Hindlimb muscle (tissue), 1 donor: ENCODE measurements around the gene ALG1. TPM values are rescaled to one million over a fixed set of nuclear protein-coding genes. Genes with fewer than 3 reads are reported as not detected.
"Not testable (repeated sequence)": the region's sequence is repeated elsewhere in the genome, so short reads cannot be mapped to it uniquely, and the experiment has no call there.

Experiments used
- DNase-seq: peaks from one replicate; pipeline ENCODE4 v3.0.0-alpha.2; 2013
- polyA plus RNA-seq: library from polyadenylated mRNA; unstranded; fragments of 120-200 nt; gene quantifications from one replicate; pipeline ENCODE4 v1.2.1, GENCODE V29; 2013; ENCODE audit not compliant: insufficient read length

The ALG1 gene
- polyA plus RNA-seq, 1 donor, result 12.8 TPM

DNA sequence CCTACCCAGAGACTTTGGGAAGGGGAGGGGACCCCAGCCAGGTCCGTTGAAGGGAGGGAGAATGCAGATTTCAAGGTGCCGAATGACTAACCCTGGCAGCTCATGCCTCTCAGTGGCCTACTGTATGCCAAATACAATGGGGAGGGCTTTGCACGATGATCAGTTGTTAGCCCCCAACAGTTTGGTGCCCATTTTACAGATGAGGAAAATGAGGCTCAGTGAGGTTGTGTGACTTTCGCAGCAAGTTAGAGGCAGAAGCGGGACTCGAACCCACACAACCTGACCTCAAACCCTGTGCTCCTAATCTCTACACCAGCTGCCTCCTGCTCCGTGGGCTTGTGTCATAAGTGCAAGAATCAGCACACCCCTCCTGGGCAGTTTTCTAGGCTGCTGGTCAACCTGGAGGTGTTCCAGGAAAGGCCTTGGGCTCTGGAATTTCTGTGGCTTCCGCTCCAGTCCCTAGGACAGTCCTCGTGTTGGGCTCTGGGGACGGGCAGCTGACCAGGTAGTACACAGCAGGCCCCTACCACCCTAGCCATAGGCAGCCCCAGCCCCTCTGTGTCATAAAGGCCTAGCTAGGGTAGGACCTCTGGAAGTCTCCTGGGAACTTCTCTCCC is 26.0 kb upstream of the ALG1 start:
- DNase-seq, result no peak

GRCh38 chr16:5046914-5047313 is 24.7 kb upstream of the ALG1 start:
- DNase-seq, result no peak

DNA sequence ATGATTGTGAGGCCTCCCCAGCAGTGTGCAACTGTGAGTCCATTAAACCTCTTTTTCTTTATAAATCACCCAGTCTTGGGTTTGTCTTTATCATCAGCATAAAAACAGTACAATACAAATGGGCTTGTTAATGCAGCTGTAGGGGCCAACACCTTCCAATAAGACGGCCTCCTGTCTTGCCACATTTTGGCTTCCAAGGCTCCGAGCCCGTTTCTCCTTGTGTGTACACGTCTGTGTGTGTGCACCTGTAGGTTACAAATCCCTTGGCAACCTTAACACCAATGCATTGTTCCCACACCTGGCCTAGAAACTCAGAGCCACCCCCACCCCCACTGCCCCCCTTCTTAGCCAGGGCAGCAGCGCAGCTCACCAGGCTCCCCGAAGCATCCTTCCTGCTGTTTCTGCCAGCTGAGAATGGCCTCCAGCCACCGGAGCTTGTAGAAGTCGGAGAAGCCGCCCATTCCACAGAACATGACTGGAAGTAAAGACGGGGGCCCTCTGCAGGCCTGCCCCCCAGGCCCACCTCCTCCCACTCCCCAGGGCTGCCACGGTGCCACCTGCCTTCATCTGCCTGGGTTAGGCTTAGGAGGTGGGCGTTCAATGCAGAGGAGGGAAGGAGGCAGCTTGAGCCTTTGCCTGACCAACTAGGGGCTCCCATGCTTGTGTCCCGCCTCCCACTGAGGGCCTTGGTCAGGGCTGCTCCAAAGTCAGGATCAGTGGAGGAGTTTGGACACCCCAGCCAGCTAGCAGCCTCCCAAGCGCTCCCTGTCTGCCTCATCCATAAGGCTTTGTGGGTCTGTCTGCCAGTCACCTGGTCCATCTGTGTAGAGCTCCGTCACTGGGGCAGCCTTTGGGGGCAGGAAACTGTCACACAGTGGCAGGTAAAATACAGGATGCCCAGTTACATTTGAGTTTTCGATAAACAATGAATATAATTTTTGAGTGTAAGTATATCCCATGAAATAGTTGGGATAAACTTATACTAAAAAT is 16.5 kb upstream of the ALG1 start:
- no peak for DNase-seq

- DNase-seq, result no peak
These were observed 15.3 kb upstream of the ALG1 start for GRCh38 chr16:5056352-5056751.

DNA sequence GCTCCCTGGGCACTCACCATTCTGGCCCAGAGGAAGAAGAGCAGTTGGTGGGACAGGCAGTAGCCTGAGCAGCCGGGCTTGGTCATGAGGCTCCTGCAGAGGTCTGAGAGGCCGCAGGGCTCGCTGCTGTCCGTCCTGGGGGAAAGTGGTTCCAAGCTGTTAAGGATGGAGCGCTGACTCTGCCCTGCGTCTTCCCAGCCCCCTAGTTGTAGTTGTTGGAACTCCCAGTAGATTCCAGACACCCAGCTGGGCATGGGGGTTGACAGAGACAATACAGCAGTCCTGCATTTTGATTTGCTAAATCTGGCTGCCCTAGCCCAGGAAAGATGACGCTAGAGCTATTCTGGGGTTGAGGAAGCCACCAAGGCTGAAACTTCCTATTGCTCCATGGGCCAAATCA is 13.2 kb upstream of the ALG1 start:
- no peak for DNase-seq

- DNase-seq, result no peak
These were observed 12.1 kb upstream of the ALG1 start for GRCh38 chr16:5059386-5060072.

- DNase-seq, result no peak
These were observed 11.5 kb upstream of the ALG1 start for GRCh38 chr16:5060073-5060641.

- no peak for DNase-seq
These were observed 9.6 kb upstream of the ALG1 start for GRCh38 chr16:5062051-5062450.

GRCh38 chr16:5062790-5063765 is 8.6 kb upstream of the ALG1 start:
- no peak for DNase-seq

DNA sequence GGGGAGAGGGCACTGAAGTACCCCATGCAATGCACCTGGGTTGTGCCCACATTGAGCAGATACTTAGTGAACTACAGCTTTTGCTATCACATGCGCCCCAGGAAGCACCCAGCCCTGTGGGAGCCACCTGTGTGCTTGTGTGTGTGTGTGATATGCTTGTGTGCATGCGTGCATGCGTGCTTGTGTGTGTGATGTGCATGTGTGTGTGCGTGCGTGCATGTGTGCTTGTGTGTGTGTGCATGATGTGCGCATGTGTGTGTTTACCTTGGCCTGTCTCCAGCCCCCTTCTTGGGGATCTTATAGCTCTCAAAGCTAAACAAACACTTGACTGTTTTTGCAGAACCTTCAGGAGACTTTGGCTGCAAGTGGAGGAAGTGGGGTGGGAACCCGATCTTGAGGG is 6.7 kb upstream of the ALG1 start:
- no peak for DNase-seq

DNA sequence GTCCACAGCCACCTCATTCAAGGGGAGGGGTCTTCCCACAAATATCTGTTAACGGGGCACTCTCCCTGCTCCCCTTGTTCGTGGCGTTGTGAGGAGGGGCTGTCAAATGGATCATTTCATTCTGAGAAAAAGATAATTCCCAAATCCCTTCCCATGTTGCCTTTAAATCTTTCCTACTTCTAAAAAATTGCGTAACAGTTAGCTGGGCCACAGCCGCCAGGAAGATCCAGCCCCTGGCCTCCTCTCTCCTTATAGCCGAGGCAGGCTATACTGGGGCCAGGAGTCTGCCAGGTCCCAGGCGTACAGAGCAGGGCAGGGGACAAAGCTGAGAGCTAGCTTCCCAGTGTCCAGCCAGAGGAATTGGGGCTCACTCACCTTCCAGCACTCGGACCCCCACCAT is 6.3 kb upstream of the ALG1 start:
- DNase-seq, result no peak

- DNase-seq, result no peak
These were observed 5.8 kb upstream of the ALG1 start, which contains the start of gene C16orf89 for GRCh38 chr16:5065813-5066212. C16orf89 (minus strand) TSS chr16:5065956; CDS start chr16:5065908, 48 bp downstream.

GRCh38 chr16:5066511-5066910 is 5.1 kb upstream of the ALG1 start:
- DNase-seq, result no peak

DNA sequence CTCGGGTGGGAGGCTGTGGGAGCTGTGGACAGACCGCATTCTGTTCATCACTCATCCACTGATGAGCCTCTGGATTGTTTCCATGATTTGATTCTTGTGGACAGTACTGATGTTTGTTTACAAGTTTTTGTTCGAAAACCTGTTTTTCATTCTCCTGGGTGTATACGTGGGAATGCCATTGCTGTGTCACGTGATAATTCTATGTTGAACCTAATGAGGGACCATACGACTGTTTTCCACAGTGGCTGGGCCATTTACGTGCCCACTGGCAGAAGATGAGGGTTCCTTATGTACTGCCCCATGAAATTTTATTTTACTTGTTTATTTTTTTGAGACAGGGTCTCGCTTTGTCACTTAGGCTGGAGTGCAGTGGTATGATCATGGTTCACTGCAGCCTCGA is 2.6 kb upstream of the ALG1 start:
- DNase-seq, result no peak

- DNase-seq, result no peak
These were observed 1.8 kb upstream of the ALG1 start for GRCh38 chr16:5069854-5070253.

DNA sequence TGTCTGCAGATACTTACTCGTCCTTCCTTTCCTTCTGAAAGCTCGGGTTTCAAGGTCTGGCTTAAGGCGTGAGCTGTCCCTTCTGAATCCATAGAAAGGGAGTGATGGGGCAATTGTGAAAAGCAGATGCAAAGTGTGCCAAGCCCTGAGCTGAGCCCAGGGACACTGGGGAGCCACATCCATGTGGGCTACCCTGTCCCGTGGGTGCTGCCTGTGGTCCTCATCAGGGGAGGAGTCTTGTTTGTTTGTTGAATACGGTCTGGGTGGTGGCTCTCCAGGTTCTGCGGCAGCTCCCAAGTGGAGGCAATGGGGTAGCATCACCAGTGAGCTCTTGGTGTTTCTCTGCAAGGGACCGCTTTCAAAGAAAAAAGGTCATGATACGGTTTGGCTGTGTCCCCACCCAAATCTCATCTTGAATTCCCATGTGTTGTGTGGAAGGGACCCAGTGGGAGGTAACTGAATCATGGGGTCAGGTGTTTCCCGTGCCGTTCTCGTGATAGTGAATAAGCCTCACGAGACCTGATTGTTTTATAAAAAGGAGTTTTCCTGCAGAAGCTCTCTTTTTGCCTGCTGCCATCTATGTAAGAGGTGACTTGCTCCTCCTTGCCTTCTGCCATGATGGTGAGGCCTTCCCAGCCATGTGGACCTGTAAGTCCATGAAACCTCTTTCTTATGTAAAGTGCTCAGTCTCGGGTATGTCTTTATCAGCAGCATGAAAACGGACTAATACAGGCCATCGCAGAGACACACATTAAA is 1.0 kb upstream of the ALG1 start:
- no peak for DNase-seq

DNA sequence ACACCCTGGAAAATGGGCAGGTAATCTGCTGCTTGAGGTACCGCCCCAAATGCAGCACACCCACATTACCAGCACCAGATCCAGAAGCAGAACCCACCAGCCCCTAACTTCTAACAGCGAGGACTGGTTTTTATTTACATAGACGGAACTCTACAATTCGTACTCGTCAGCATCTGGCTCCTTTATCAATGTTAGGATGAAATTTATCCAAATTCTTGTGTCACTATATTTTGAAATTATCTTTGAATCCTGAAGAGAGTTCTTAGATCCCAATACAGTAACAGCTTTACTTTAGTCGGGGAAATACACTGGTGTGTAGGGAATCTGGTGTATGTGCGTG is 332 bp upstream of the ALG1 start:
- no peak for DNase-seq

- no peak for DNase-seq
These were observed 963 bp downstream of the ALG1 start for GRCh38 chr16:5072334-5073278.

DNA sequence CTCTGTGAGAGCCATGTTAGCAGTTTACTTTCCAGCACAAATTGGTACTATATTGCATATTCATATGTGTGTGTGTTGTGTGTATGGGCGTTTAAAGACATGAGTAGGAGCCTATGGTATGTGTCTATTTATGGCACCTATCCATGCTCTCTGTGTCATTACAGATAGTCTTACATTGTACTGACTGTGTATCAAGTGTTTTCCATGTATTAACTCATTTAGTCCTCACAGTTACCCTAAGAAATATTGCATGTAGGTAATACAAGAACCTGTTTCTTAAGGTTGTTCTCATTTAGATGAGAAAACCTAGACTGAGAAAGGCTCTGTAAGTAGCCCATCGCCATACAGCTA is 1.6 kb downstream of the ALG1 start:
- DNase-seq, result no peak

- DNase-seq, result not testable (repeated sequence)
These were observed 2.1 kb downstream of the ALG1 start for GRCh38 chr16:5073771-5074170.
